GM12891 (cell line): ENCODE results near the gene CT47A1. TPM values are rescaled to one million over a fixed set of nuclear protein-coding genes. Genes with fewer than 3 reads are reported as not detected.
"Not testable (repeated sequence)": the region's sequence is repeated elsewhere in the genome, so short reads cannot be mapped to it uniquely, and the experiment has no call there.

Experiments used
- DNase-seq: peaks from one replicate; pipeline ENCODE4 v3.0.0; 2011; ENCODE audit warnings: low spot score; ENCODE audit not compliant: insufficient read length
- FAIRE-seq: peaks from 2 replicates; lab custom pipeline; 2011; peaks lifted over from hg19 to GRCh38; lab: Jason Lieb, UNC
- PAX5 ChIP-seq: IDR thresholded peaks from 2 replicates; pipeline ENCODE4 v1.6.1; 2011; ENCODE audit warnings: low read length, moderate library complexity, mild to moderate bottlenecking; ENCODE audit not compliant: insufficient read depth, severe bottlenecking
- POLR2A ChIP-seq: IDR thresholded peaks from 2 replicates; pipeline ENCODE4 v1.6.1; 2011; ENCODE audit warnings: low read depth, low read length, control low read depth
- POLR2AphosphoS5 ChIP-seq: IDR thresholded peaks from 2 replicates; pipeline ENCODE4 v1.6.1; 2011; ENCODE audit warnings: low read depth, low read length, control low read depth
- POU2F2 ChIP-seq: IDR thresholded peaks from 2 replicates; pipeline ENCODE4 v1.6.1; 2011; ENCODE audit warnings: low read depth, mild to moderate bottlenecking, control low read depth, low read length, moderate library complexity
- SPI1 ChIP-seq: IDR thresholded peaks from 2 replicates; pipeline ENCODE4 v1.6.1; 2011; ENCODE audit warnings: low read depth, low read length, control low read depth
- TAF1 ChIP-seq: IDR thresholded peaks from 2 replicates; pipeline ENCODE4 v1.6.1; 2011; ENCODE audit warnings: low read depth, low read length, control low read depth
- polyA plus RNA-seq: library from polyadenylated mRNA; unstranded; fragments of >200 nt; gene quantifications from one replicate; pipeline ENCODE4 v1.2.1, GENCODE V29; 2012; ENCODE audit warnings: low read depth, missing spikeins, inconsistent platforms; ENCODE audit not compliant: missing spikeins

Gene CT47A1
- not detected for polyA plus RNA-seq

- FAIRE-seq, DNase-seq: not testable (repeated sequence)
Measured at GRCh38 chrX:120985660-120986059, at the start of gene CT47A1. TSS of gene CT47A1 (minus strand) at chrX:120985760. CDS start at chrX:120985529, 231 bp downstream.

- no peak for FAIRE-seq
- no peak for DNase-seq
- TF ChIP-seq SPI1: no peak
- no peak for TF ChIP-seq TAF1
- no peak for TF ChIP-seq POU2F2
- no peak for TF ChIP-seq PAX5
- TF ChIP-seq POLR2A: no peak
- TF ChIP-seq POLR2AphosphoS5: no peak
Measured at GRCh38 chrX:121032531-121032930, 47.0 kb upstream of the CT47A1 start.

GRCh38 chrX:121030083-121030482, 44.5 kb upstream of the CT47A1 start:
- DNase-seq: no peak
- no peak for FAIRE-seq
- TF ChIP-seq POU2F2 (no peak), TAF1 (no peak), SPI1 (no peak), POLR2A (no peak)

GRCh38 chrX:121028419-121028818, 42.9 kb upstream of the CT47A1 start:
- TF ChIP-seq TAF1 (no peak), PAX5 (no peak), SPI1 (no peak), POLR2AphosphoS5 (no peak), POLR2A (no peak), POU2F2 (no peak)
- no peak for FAIRE-seq
- DNase-seq: no peak

DNA sequence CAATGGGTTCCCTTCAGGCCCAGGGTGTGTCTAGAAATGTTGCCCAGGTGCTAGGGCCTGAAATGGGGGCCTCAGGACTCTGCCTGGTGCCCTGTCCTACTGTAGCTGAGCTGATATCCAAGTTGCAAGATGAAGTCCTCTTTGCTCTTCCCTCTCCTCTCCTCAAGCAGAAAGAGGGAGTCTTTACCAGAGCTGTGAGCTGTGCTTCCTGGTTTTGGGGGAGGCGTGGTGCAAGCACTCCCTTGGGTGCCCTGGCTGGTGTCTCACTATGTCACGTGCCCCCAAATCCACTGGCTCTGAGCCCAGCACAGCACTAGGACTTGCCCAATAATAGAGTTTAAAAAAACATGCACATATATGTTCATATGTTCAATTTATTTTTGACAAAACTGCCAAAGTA, 29.3 kb upstream of the CT47A1 start:
- TF ChIP-seq POU2F2: no peak
- no peak for TF ChIP-seq SPI1
- FAIRE-seq (no peak), DNase-seq (no peak)

GRCh38 chrX:121013897-121014455, 28.4 kb upstream of the CT47A1 start:
- TF ChIP-seq TAF1: no peak
- no peak for TF ChIP-seq PAX5
- no peak for TF ChIP-seq SPI1
- no peak for TF ChIP-seq POLR2A
- DNase-seq: no peak
- no peak for FAIRE-seq

DNA sequence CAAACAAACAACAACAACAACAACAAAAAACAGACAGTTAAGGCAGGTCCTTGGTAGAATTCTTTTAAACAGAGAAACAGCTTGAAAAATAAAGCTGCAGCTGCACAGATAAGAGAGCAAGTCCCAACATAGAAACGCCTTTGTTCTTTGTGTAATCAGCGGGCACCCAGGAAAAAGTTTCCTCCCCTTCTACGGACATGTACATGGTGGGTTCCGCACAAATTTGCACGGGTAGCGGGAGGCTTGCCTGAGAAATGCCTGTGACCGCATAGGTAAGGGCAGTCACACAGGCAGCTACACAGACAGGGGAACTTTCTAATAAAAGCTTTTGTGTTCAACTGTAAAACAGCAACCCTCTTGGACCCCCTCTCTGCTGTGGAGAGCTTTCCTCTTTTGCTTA, 25.7 kb upstream of the CT47A1 start:
- FAIRE-seq (no peak), DNase-seq (no peak)
- no peak for TF ChIP-seq POLR2A
- no peak for TF ChIP-seq PAX5
- no peak for TF ChIP-seq TAF1
- TF ChIP-seq SPI1: no peak
- no peak for TF ChIP-seq POU2F2
- TF ChIP-seq POLR2AphosphoS5: no peak

- TF ChIP-seq SPI1: no peak
- no peak for TF ChIP-seq POLR2A
- no peak for TF ChIP-seq PAX5
- no peak for TF ChIP-seq POU2F2
- TF ChIP-seq TAF1: no peak
- TF ChIP-seq POLR2AphosphoS5: no peak
- no peak for DNase-seq
Measured at GRCh38 chrX:121010218-121010617, 24.7 kb upstream of the CT47A1 start.

GRCh38 chrX:121009764-121010163, 24.2 kb upstream of the CT47A1 start:
- TF ChIP-seq PAX5: no peak
- FAIRE-seq (no peak), DNase-seq (no peak)

More at GRCh38 chrX:121010218-121010617, 24.7 kb upstream of the CT47A1 start:
- peak; percentile 5 for FAIRE-seq

GRCh38 chrX:121008920-121009319, 23.4 kb upstream of the CT47A1 start:
- DNase-seq: no peak
- no peak for TF ChIP-seq SPI1
- TF ChIP-seq POU2F2: no peak
- TF ChIP-seq POLR2AphosphoS5: no peak
- FAIRE-seq: no peak

DNA sequence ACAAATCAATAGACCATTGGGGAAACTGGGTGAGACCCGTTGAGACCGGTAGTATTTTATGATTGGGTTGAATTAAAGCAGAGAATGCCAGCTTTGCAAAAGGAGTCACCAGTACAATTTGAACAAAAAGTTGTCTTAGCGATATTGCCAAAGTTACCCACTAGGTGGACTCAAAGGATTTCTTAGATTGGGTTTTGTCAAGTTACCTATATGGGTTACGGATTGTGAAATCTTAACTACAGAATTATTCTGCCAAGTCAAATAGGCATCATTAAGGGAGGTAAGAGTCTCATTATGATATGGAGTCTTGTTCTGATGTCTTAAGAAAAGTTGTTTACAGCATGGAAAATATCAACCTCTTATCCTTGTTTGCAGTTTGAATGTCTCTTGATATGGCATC, 15.0 kb upstream of the CT47A1 start:
- DNase-seq (no peak), FAIRE-seq (peak; percentile 80)
- TF ChIP-seq POU2F2 (no peak), POLR2AphosphoS5 (no peak), TAF1 (no peak), SPI1 (no peak), POLR2A (no peak), PAX5 (no peak)
